Lung (tissue), 12 donors: ENCODE results near the gene AGAP1. TPM values are rescaled to one million over a fixed set of nuclear protein-coding genes. Genes with fewer than 3 reads are reported as not detected.

Source experiments
- ATAC-seq: fragments of 200-7000 bp; cut with Tn5 transposase; one replicate; pipeline ENCODE4 v1.9.1; 2020; ENCODE audit warnings: moderate number of reproducible peaks; ENCODE audit not compliant: insufficient read depth, low FRiP score
- DNase-seq, 3 donors: peaks; one replicate each; pipeline ENCODE4 v3.0.0-alpha.2; 2013 to 2017
- H3K27ac ChIP-seq, 2 donors: one replicate each; pipeline ENCODE4 v1.5.1; 2013; ENCODE audit warnings: mild to moderate bottlenecking in 2 of 2, moderate library complexity in 2 of 2, control low read depth in 1 of 2, inconsistent platforms in 1 of 2, low read depth in 1 of 2, low read length in 1 of 2
- H3K27me3 ChIP-seq, 3 donors: one replicate each; pipeline ENCODE4 v1.5.1; 2013; ENCODE audit warnings: low read length in 2 of 3; ENCODE audit not compliant: control insufficient read depth in 3 of 3, insufficient read depth in 3 of 3
- H3K36me3 ChIP-seq, 4 donors: one replicate each; pipeline ENCODE4 v1.5.1; 2013; ENCODE audit warnings: low read length in 4 of 4, mild to moderate bottlenecking in 1 of 4, moderate library complexity in 1 of 4; ENCODE audit not compliant: control insufficient read depth in 4 of 4, insufficient read depth in 4 of 4
- H3K4me1 ChIP-seq, 5 donors: one replicate each; pipeline ENCODE4 v1.5.1; 2013; ENCODE audit warnings: low read length in 5 of 5, mild to moderate bottlenecking in 2 of 5, moderate library complexity in 1 of 5; ENCODE audit not compliant: control insufficient read depth in 5 of 5, insufficient read depth in 5 of 5
- H3K4me3 ChIP-seq: one replicate; pipeline ENCODE4 v1.5.1; 2013; ENCODE audit warnings: mild to moderate bottlenecking, control low read depth, moderate library complexity
- H3K9ac ChIP-seq, 2 donors: one replicate each; pipeline ENCODE4 v1.5.1; 2013; ENCODE audit warnings: low read length in 2 of 2, control low read depth in 1 of 2; ENCODE audit not compliant: insufficient read depth in 1 of 2
- H3K9me3 ChIP-seq, 4 donors: one replicate each; pipeline ENCODE4 v1.5.1; 2013; ENCODE audit warnings: low read length in 3 of 4, mild to moderate bottlenecking in 1 of 4, moderate library complexity in 1 of 4; ENCODE audit not compliant: control insufficient read depth in 4 of 4, insufficient read depth in 3 of 4
- CTCF ChIP-seq: IDR thresholded peaks from 2 replicates; pipeline ENCODE4 v1.5.1; 2012; ENCODE audit warnings: mild to moderate bottlenecking; ENCODE audit errors: control extremely low read depth, extremely low read depth
- WGBS, 2 donors: extraction: QIAGEN DNeasy Blood & Tissue Kit; methylation state at CpG; one replicate each; pipeline ENCODE4 v1.1.7; 2013; 5-methylcytosine and 5-hydroxymethylcytosine counted together
- polyA plus RNA-seq, 2 donors: library from polyadenylated mRNA; stranded (reverse); fragments of 200-250 nt; gene quantifications; one replicate each; pipeline ENCODE4 v1.2.1, GENCODE V29; 2013
- total RNA-seq, 2 donors: library from RNA; depleted of rRNA in 1 of 2; stranded (reverse); fragments of >200 nt in 1 of 2; gene quantifications; one replicate each; pipeline ENCODE4 v1.2.1, GENCODE V29; 2014 to 2021
- donor health status: control.
- donor health status: control.
- donor health status: Bipolar disorder and iron deficiency.
- donor health status: healthy.
- donor health status: DM: yes; HTN: yes; CAD: no.

Gene AGAP1
- total and polyA plus RNA-seq, 4 donors = 6.6 to 39.4 (median 20.2) TPM

- peaks cover 0 to 12% (median 3%) of the 10 kb centered on the region in 5 donors for H3K4me1 ChIP-seq
- H3K9me3 ChIP-seq = no peaks in the 10 kb centered on the region
- no peak overlapping the region for H3K27ac ChIP-seq
- no peak for TF ChIP-seq CTCF
- no peak overlapping the region for H3K9ac ChIP-seq
- DNase-seq (no peak), ATAC-seq (no peak)
- WGBS, 2 donors = 97% methylated on average over 11 of the region's 11 CpGs
- H3K36me3 ChIP-seq = peaks cover 0 to 1% (median 0%) of the 10 kb centered on the region in 4 donors
- H3K27me3 ChIP-seq = no peaks in the 10 kb centered on the region
- no peak overlapping the region for H3K4me3 ChIP-seq
Observed at GRCh38 chr2:235863414-235863813, 369.6 kb downstream of the AGAP1 start.

GRCh38 chr2:235864302-235864701, 370.5 kb downstream of the AGAP1 start:
- Histone ChIP-seq H3K4me1 (peaks cover 0 to 18% (median 3%) of the 10 kb centered on the region in 5 donors), H3K27me3 (no peaks in the 10 kb centered on the region), H3K36me3 (peaks cover 0 to 1% (median 0%) of the 10 kb centered on the region in 4 donors), H3K9me3 (no peaks in the 10 kb centered on the region), H3K9ac (no peak overlapping the region), H3K4me3 (no peak overlapping the region), H3K27ac (no peak overlapping the region)
- WGBS, 2 donors = 75 to 76% methylated on average over 17 of the region's 17 CpGs
- no peak for TF ChIP-seq CTCF
- DNase-seq (no peak), ATAC-seq (no peak)

- no peak for TF ChIP-seq CTCF
- no peak overlapping the region for H3K27ac ChIP-seq
- H3K27me3 ChIP-seq = no peaks in the 10 kb centered on the region
- no peak overlapping the region for H3K4me3 ChIP-seq
- peaks cover 0 to 1% (median 0%) of the 10 kb centered on the region in 4 donors for H3K36me3 ChIP-seq
- DNase-seq = peak in 1 of 3 donors; percentile 16
- H3K4me1 ChIP-seq = peaks cover 0 to 16% (median 3%) of the 10 kb centered on the region in 5 donors
- WGBS, 2 donors = 48 to 64% methylated on average over 27 of the region's 27 CpGs
- H3K9ac ChIP-seq = no peak overlapping the region
- peaks cover 0 to 4% (median 1%) of the 10 kb centered on the region in 4 donors for H3K9me3 ChIP-seq
- ATAC-seq = no peak
Observed at GRCh38 chr2:235864733-235865515, 371.1 kb downstream of the AGAP1 start.
